Esophagus muscularis mucosa (tissue), 3 donors: Measurements from ENCODE around the gene SAMD4A.

ENCODE experiments used
- POLR2AphosphoS5 ChIP-seq, 2 donors: sonication (generic); formaldehyde crosslinking; IDR thresholded peaks; one replicate each; pipeline ENCODE4 v1.6.1; 2017; ENCODE audit warnings: antibody characterized with exemption in 2 of 2
- TF ChIP-seq, protein P1 (sequence below), 3 experiments: fragments of 200-600 bp in 2 of 3; fragments of 450-650 bp in 1 of 3; sonication (generic) in 2 of 3; IDR thresholded peaks; one replicate each; pipeline ENCODE4 v1.5.1; 2017 to 2019; ENCODE audit warnings: antibody characterized with exemption in 3 of 3, mild to moderate bottlenecking in 2 of 3, moderate library complexity in 1 of 3

DNA sequence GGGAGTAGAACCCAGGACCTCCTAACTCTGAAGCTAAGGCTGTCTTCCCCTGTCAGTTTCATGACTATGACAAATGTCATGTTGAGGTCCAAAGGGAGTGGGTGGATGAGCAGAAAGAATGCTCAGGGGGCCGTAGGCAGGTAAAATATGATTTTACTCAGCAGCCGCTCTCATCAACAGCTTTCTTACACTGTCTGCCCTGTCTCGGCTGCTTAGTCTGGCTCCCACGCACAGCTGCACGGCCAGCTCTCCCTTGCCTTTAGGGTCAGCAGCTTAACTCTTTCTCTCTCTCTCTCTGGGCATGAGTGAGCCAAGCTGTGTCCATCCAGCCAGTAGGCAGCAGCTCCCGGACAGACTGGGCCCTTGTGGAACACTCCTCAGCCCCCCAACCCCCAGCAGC is 240.5 kb downstream of the SAMD4A start:
- TF ChIP-seq POLR2AphosphoS5 (IDR thresholded peaks at IDR 0.05) = no peak
- TF ChIP-seq, protein P1, sequence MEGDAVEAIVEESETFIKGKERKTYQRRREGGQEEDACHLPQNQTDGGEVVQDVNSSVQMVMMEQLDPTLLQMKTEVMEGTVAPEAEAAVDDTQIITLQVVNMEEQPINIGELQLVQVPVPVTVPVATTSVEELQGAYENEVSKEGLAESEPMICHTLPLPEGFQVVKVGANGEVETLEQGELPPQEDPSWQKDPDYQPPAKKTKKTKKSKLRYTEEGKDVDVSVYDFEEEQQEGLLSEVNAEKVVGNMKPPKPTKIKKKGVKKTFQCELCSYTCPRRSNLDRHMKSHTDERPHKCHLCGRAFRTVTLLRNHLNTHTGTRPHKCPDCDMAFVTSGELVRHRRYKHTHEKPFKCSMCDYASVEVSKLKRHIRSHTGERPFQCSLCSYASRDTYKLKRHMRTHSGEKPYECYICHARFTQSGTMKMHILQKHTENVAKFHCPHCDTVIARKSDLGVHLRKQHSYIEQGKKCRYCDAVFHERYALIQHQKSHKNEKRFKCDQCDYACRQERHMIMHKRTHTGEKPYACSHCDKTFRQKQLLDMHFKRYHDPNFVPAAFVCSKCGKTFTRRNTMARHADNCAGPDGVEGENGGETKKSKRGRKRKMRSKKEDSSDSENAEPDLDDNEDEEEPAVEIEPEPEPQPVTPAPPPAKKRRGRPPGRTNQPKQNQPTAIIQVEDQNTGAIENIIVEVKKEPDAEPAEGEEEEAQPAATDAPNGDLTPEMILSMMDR (IDR thresholded peaks at IDR 0.05) = no peak
